Measurements from ENCODE around the gene MED22. TPM values are rescaled to one million over a fixed set of nuclear protein-coding genes. Genes with fewer than 3 reads are reported as not detected.
"Not testable (repeated sequence)": the region's sequence is repeated elsewhere in the genome, so short reads cannot be mapped to it uniquely, and the experiment has no call there.

Gene MED22
- total RNA-seq, 1 donor from 2014 or later: 10.3 TPM

GRCh38 chr9:133339641-133340040 lies 8.3 kb downstream of the MED22 start:
- no peak for DNase-seq (ENCODE audit: low read depth in 2 of 2)

GRCh38 chr9:133335924-133336811 lies 11.8 kb downstream of the MED22 start, which contains the start of gene SURF6:
SURF6 (minus strand) TSS chr9:133336188; CDS start chr9:133336132, 56 bp downstream.
- DNase-seq (ENCODE audit: low read depth in 2 of 2): peak; percentile 75 to 92

GRCh38 chr9:133334888-133335287 lies 13.0 kb downstream of the MED22 start:
- not testable (repeated sequence) for DNase-seq (ENCODE audit: low read depth in 2 of 2)

- DNase-seq (ENCODE audit: low read depth in 2 of 2): no peak
These were observed 13.8 kb downstream of the MED22 start for GRCh38 chr9:133334161-133334560.

GRCh38 chr9:133333566-133333965 lies 14.4 kb downstream of the MED22 start:
- DNase-seq (ENCODE audit: low read depth in 2 of 2): no peak

- no peak for DNase-seq (ENCODE audit: low read depth in 2 of 2)
These were observed 14.9 kb downstream of the MED22 start for GRCh38 chr9:133333011-133333410.

GRCh38 chr9:133332381-133332730 lies 15.6 kb downstream of the MED22 start:
- no peak for DNase-seq (ENCODE audit: low read depth in 2 of 2)

GRCh38 chr9:133331641-133332380 lies 16.1 kb downstream of the MED22 start:
- no peak for DNase-seq (ENCODE audit: low read depth in 2 of 2)

GRCh38 chr9:133331221-133331620 lies 16.7 kb downstream of the MED22 start:
- no peak for DNase-seq (ENCODE audit: low read depth in 2 of 2)

- peak in 1 of 2 donors; percentile 23 for DNase-seq (ENCODE audit: low read depth in 2 of 2)
These were observed 18.4 kb downstream of the MED22 start for GRCh38 chr9:133329306-133330156.

- no peak for DNase-seq (ENCODE audit: low read depth in 2 of 2)
These were observed 20.0 kb downstream of the MED22 start for GRCh38 chr9:133327834-133328484.

GRCh38 chr9:133327021-133327420 lies 20.9 kb downstream of the MED22 start:
- DNase-seq (ENCODE audit: low read depth in 2 of 2): not testable (repeated sequence)

- no peak for DNase-seq (ENCODE audit: low read depth in 2 of 2)
These were observed 23.8 kb downstream of the MED22 start for GRCh38 chr9:133323991-133324703.

- DNase-seq (ENCODE audit: low read depth in 2 of 2): no peak
These were observed 24.7 kb downstream of the MED22 start for GRCh38 chr9:133323211-133323610.

GRCh38 chr9:133322701-133323100 lies 25.2 kb downstream of the MED22 start:
- DNase-seq (ENCODE audit: low read depth in 2 of 2): no peak

- no peak for DNase-seq (ENCODE audit: low read depth in 2 of 2)
These were observed 26.5 kb downstream of the MED22 start for GRCh38 chr9:133321411-133321935.

GRCh38 chr9:133320421-133320881 lies 27.5 kb downstream of the MED22 start:
- no peak for DNase-seq (ENCODE audit: low read depth in 2 of 2)

GRCh38 chr9:133317551-133317950 lies 30.4 kb downstream of the MED22 start:
- not testable (repeated sequence) for DNase-seq (ENCODE audit: low read depth in 2 of 2)

- DNase-seq (ENCODE audit: low read depth in 2 of 2): no peak
These were observed 31.9 kb downstream of the MED22 start for GRCh38 chr9:133315997-133316396.

- DNase-seq (ENCODE audit: low read depth in 2 of 2): no peak
These were observed 38.3 kb downstream of the MED22 start for GRCh38 chr9:133309608-133310007.
